NCI-H1105 (cell line): ENCODE measurements around the gene PAX7.
"Not testable (repeated sequence)": the region's sequence is repeated elsewhere in the genome, so short reads cannot be mapped to it uniquely, and the experiment has no call there.

Experiments used
- DNase-seq: peaks from one replicate; lab custom pipeline; 2025; lab: John Stamatoyannopoulos, UW

The PAX7 gene

GRCh38 chr1:18630511-18631495 lies at the start of gene PAX7:
PAX7 (plus strand) TSS chr1:18630846; CDS start chr1:18631604, 758 bp downstream.
- DNase-seq: no peak

GRCh38 chr1:18581420-18581880 lies 49.2 kb upstream of the PAX7 start:
- DNase-seq: peak; percentile 27

- no peak for DNase-seq
Observed at GRCh38 chr1:18582890-18583289, 47.8 kb upstream of the PAX7 start.

GRCh38 chr1:18583326-18583941 lies 47.2 kb upstream of the PAX7 start:
- no peak for DNase-seq

GRCh38 chr1:18586016-18586415 lies 44.6 kb upstream of the PAX7 start:
- DNase-seq: not testable (repeated sequence)

GRCh38 chr1:18588093-18588492 lies 42.6 kb upstream of the PAX7 start:
- no peak for DNase-seq

- DNase-seq: no peak
Observed at GRCh38 chr1:18592368-18592767, 38.3 kb upstream of the PAX7 start.

- DNase-seq: peak; percentile 44
Observed at GRCh38 chr1:18597160-18598042, 33.2 kb upstream of the PAX7 start.

- DNase-seq: no peak
Observed at GRCh38 chr1:18599086-18599485, 31.6 kb upstream of the PAX7 start.

- no peak for DNase-seq
Observed at GRCh38 chr1:18599704-18600103, 30.9 kb upstream of the PAX7 start.

- no peak for DNase-seq
Observed at GRCh38 chr1:18602533-18603211, 28.0 kb upstream of the PAX7 start.

GRCh38 chr1:18603212-18603852 lies 27.3 kb upstream of the PAX7 start:
- DNase-seq: no peak

- DNase-seq: no peak
Observed at GRCh38 chr1:18606443-18607288, 24.0 kb upstream of the PAX7 start.

GRCh38 chr1:18607289-18607760 lies 23.3 kb upstream of the PAX7 start:
- DNase-seq: no peak

GRCh38 chr1:18608534-18608933 lies 22.1 kb upstream of the PAX7 start:
- DNase-seq: no peak

- DNase-seq: no peak
Observed at GRCh38 chr1:18611311-18611710, 19.3 kb upstream of the PAX7 start.

GRCh38 chr1:18612073-18612472 lies 18.6 kb upstream of the PAX7 start:
- no peak for DNase-seq

GRCh38 chr1:18614069-18614735 lies 16.4 kb upstream of the PAX7 start:
- no peak for DNase-seq
